ENCODE measurements around the gene OR52K2.
"Not testable (repeated sequence)": the region's sequence is repeated elsewhere in the genome, so short reads cannot be mapped to it uniquely, and the experiment has no call there.

OR52K2 gene

GRCh38 chr11:4448995-4449394 lies at the start of gene OR52K2:
Gene OR52K2 (plus strand): TSS chr11:4449295. CDS start chr11:4449340, 45 bp downstream.
- H3K4me3 ChIP-seq (ENCODE audit: low read length) = no peak within 1 kb of the TSS
- no peaks in the 10 kb centered on the region for H3K27me3 ChIP-seq (ENCODE audit: control insufficient read depth, insufficient read depth, low read length)
- no peaks in the 10 kb centered on the region for H3K4me1 ChIP-seq (ENCODE audit: control insufficient read depth, insufficient read depth, low read length)
- H3K9me3 ChIP-seq (ENCODE audit: control insufficient read depth, low read length) = no peaks in the 10 kb centered on the region
- H3K9ac ChIP-seq (ENCODE audit: low read length) = no peak within 1 kb of the TSS
- H3K36me3 ChIP-seq (ENCODE audit: control insufficient read depth, insufficient read depth, low read length) = no peaks in the 10 kb centered on the region

GRCh38 chr11:4406206-4406605 lies 42.9 kb upstream of the OR52K2 start:
- H3K4me1 ChIP-seq (ENCODE audit: control insufficient read depth, insufficient read depth, low read length); H3K4me3 ChIP-seq (ENCODE audit: low read length); H3K36me3 ChIP-seq (ENCODE audit: control insufficient read depth, insufficient read depth, low read length); H3K27me3 ChIP-seq (ENCODE audit: control insufficient read depth, insufficient read depth, low read length); H3K9me3 ChIP-seq (ENCODE audit: control insufficient read depth, low read length); H3K9ac ChIP-seq (ENCODE audit: low read length): not testable (repeated sequence)

GRCh38 chr11:4416306-4416705 lies 32.8 kb upstream of the OR52K2 start:
- no peaks in the 10 kb centered on the region for H3K4me1 ChIP-seq (ENCODE audit: control insufficient read depth, insufficient read depth, low read length)
- no peaks in the 10 kb centered on the region for H3K36me3 ChIP-seq (ENCODE audit: control insufficient read depth, insufficient read depth, low read length)
- no peak overlapping the region for H3K9ac ChIP-seq (ENCODE audit: low read length)
- H3K4me3 ChIP-seq (ENCODE audit: low read length) = no peak overlapping the region
- no peaks in the 10 kb centered on the region for H3K27me3 ChIP-seq (ENCODE audit: control insufficient read depth, insufficient read depth, low read length)
- H3K9me3 ChIP-seq (ENCODE audit: control insufficient read depth, low read length) = no peaks in the 10 kb centered on the region

- Histone ChIP-seq H3K4me1 (ENCODE audit: control insufficient read depth, insufficient read depth, low read length) (no peaks in the 10 kb centered on the region), H3K27me3 (ENCODE audit: control insufficient read depth, insufficient read depth, low read length) (no peaks in the 10 kb centered on the region), H3K9ac (ENCODE audit: low read length) (no peak overlapping the region), H3K9me3 (ENCODE audit: control insufficient read depth, low read length) (no peaks in the 10 kb centered on the region), H3K4me3 (ENCODE audit: low read length) (no peak overlapping the region), H3K36me3 (ENCODE audit: control insufficient read depth, insufficient read depth, low read length) (no peaks in the 10 kb centered on the region)
These were observed 32.3 kb upstream of the OR52K2 start for GRCh38 chr11:4416816-4417215.

- Histone ChIP-seq H3K36me3 (ENCODE audit: control insufficient read depth, insufficient read depth, low read length) (no peaks in the 10 kb centered on the region), H3K4me1 (ENCODE audit: control insufficient read depth, insufficient read depth, low read length) (no peaks in the 10 kb centered on the region), H3K9ac (ENCODE audit: low read length) (no peak overlapping the region), H3K9me3 (ENCODE audit: control insufficient read depth, low read length) (no peaks in the 10 kb centered on the region), H3K27me3 (ENCODE audit: control insufficient read depth, insufficient read depth, low read length) (no peaks in the 10 kb centered on the region), H3K4me3 (ENCODE audit: low read length) (no peak overlapping the region)
These were observed 30.7 kb upstream of the OR52K2 start for GRCh38 chr11:4418403-4418802.

- Histone ChIP-seq H3K4me1 (ENCODE audit: control insufficient read depth, insufficient read depth, low read length) (peaks cover 9% of the 10 kb centered on the region), H3K36me3 (ENCODE audit: control insufficient read depth, insufficient read depth, low read length) (no peaks in the 10 kb centered on the region), H3K4me3 (ENCODE audit: low read length) (no peak overlapping the region), H3K9ac (ENCODE audit: low read length) (no peak overlapping the region), H3K9me3 (ENCODE audit: control insufficient read depth, low read length) (no peaks in the 10 kb centered on the region), H3K27me3 (ENCODE audit: control insufficient read depth, insufficient read depth, low read length) (no peaks in the 10 kb centered on the region)
These were observed 19.0 kb upstream of the OR52K2 start for GRCh38 chr11:4430051-4430450.

- H3K36me3 ChIP-seq (ENCODE audit: control insufficient read depth, insufficient read depth, low read length) = no peaks in the 10 kb centered on the region
- no peaks in the 10 kb centered on the region for H3K9me3 ChIP-seq (ENCODE audit: control insufficient read depth, low read length)
- H3K9ac ChIP-seq (ENCODE audit: low read length) = no peak overlapping the region
- peaks cover 9% of the 10 kb centered on the region for H3K4me1 ChIP-seq (ENCODE audit: control insufficient read depth, insufficient read depth, low read length)
- no peaks in the 10 kb centered on the region for H3K27me3 ChIP-seq (ENCODE audit: control insufficient read depth, insufficient read depth, low read length)
- H3K4me3 ChIP-seq (ENCODE audit: low read length) = no peak overlapping the region
These were observed 15.2 kb upstream of the OR52K2 start for GRCh38 chr11:4433856-4434255.

- no peak overlapping the region for H3K9ac ChIP-seq (ENCODE audit: low read length)
- H3K36me3 ChIP-seq (ENCODE audit: control insufficient read depth, insufficient read depth, low read length) = no peaks in the 10 kb centered on the region
- H3K27me3 ChIP-seq (ENCODE audit: control insufficient read depth, insufficient read depth, low read length) = no peaks in the 10 kb centered on the region
- no peak overlapping the region for H3K4me3 ChIP-seq (ENCODE audit: low read length)
- H3K4me1 ChIP-seq (ENCODE audit: control insufficient read depth, insufficient read depth, low read length) = no peaks in the 10 kb centered on the region
- H3K9me3 ChIP-seq (ENCODE audit: control insufficient read depth, low read length) = no peaks in the 10 kb centered on the region
These were observed 12.7 kb upstream of the OR52K2 start for GRCh38 chr11:4436411-4436810.

- Histone ChIP-seq H3K4me3 (ENCODE audit: low read length) (no peak overlapping the region), H3K36me3 (ENCODE audit: control insufficient read depth, insufficient read depth, low read length) (no peaks in the 10 kb centered on the region), H3K9ac (ENCODE audit: low read length) (no peak overlapping the region), H3K27me3 (ENCODE audit: control insufficient read depth, insufficient read depth, low read length) (no peaks in the 10 kb centered on the region), H3K4me1 (ENCODE audit: control insufficient read depth, insufficient read depth, low read length) (no peaks in the 10 kb centered on the region), H3K9me3 (ENCODE audit: control insufficient read depth, low read length) (no peaks in the 10 kb centered on the region)
These were observed 7.6 kb upstream of the OR52K2 start for GRCh38 chr11:4441515-4441914.

GRCh38 chr11:4443232-4443891 lies 5.7 kb upstream of the OR52K2 start:
- no peaks in the 10 kb centered on the region for H3K4me1 ChIP-seq (ENCODE audit: control insufficient read depth, insufficient read depth, low read length)
- H3K4me3 ChIP-seq (ENCODE audit: low read length) = no peak overlapping the region
- no peaks in the 10 kb centered on the region for H3K9me3 ChIP-seq (ENCODE audit: control insufficient read depth, low read length)
- no peaks in the 10 kb centered on the region for H3K36me3 ChIP-seq (ENCODE audit: control insufficient read depth, insufficient read depth, low read length)
- H3K27me3 ChIP-seq (ENCODE audit: control insufficient read depth, insufficient read depth, low read length) = no peaks in the 10 kb centered on the region
- no peak overlapping the region for H3K9ac ChIP-seq (ENCODE audit: low read length)

GRCh38 chr11:4453118-4453517 lies 4.0 kb downstream of the OR52K2 start:
- Histone ChIP-seq H3K4me1 (ENCODE audit: control insufficient read depth, insufficient read depth, low read length) (no peaks in the 10 kb centered on the region), H3K27me3 (ENCODE audit: control insufficient read depth, insufficient read depth, low read length) (no peaks in the 10 kb centered on the region), H3K4me3 (ENCODE audit: low read length) (no peak overlapping the region), H3K9me3 (ENCODE audit: control insufficient read depth, low read length) (no peaks in the 10 kb centered on the region), H3K9ac (ENCODE audit: low read length) (no peak overlapping the region), H3K36me3 (ENCODE audit: control insufficient read depth, insufficient read depth, low read length) (no peaks in the 10 kb centered on the region)

- Histone ChIP-seq H3K9ac (ENCODE audit: low read length) (no peak overlapping the region), H3K36me3 (ENCODE audit: control insufficient read depth, insufficient read depth, low read length) (no peaks in the 10 kb centered on the region), H3K27me3 (ENCODE audit: control insufficient read depth, insufficient read depth, low read length) (no peaks in the 10 kb centered on the region), H3K4me1 (ENCODE audit: control insufficient read depth, insufficient read depth, low read length) (no peaks in the 10 kb centered on the region), H3K9me3 (ENCODE audit: control insufficient read depth, low read length) (no peaks in the 10 kb centered on the region), H3K4me3 (ENCODE audit: low read length) (no peak overlapping the region)
These were observed 4.9 kb downstream of the OR52K2 start for GRCh38 chr11:4454021-4454420.

GRCh38 chr11:4455419-4455818 lies 6.3 kb downstream of the OR52K2 start:
- Histone ChIP-seq H3K9ac (ENCODE audit: low read length) (no peak overlapping the region), H3K36me3 (ENCODE audit: control insufficient read depth, insufficient read depth, low read length) (no peaks in the 10 kb centered on the region), H3K27me3 (ENCODE audit: control insufficient read depth, insufficient read depth, low read length) (no peaks in the 10 kb centered on the region), H3K9me3 (ENCODE audit: control insufficient read depth, low read length) (no peaks in the 10 kb centered on the region), H3K4me3 (ENCODE audit: low read length) (no peak overlapping the region), H3K4me1 (ENCODE audit: control insufficient read depth, insufficient read depth, low read length) (no peaks in the 10 kb centered on the region)
